ENCODE results near the gene MYCBP2. TPM values are rescaled to one million over a fixed set of nuclear protein-coding genes. Genes with fewer than 3 reads are reported as not detected.

The MYCBP2 gene
- total and polyA plus RNA-seq, 4 donors, result 12.1 to 86.4 (median 30.0) TPM

- WGBS, result 65% methylated on average over 5 of the region's 5 CpGs
Observed at GRCh38 chr13:77038907-77039480, 287.9 kb downstream of the MYCBP2 start.

GRCh38 chr13:77036279-77036678 is 290.6 kb downstream of the MYCBP2 start:
- Histone ChIP-seq H3K27ac (ENCODE audit: low read depth in 1 of 2, low read length in 2 of 2) (no peak overlapping the region), H3K9me3 (ENCODE audit: control insufficient read depth in 4 of 4, low read length in 3 of 4) (no peaks in the 10 kb centered on the region), H3K36me3 (ENCODE audit: control insufficient read depth in 4 of 4, insufficient read depth in 3 of 4, low read depth in 1 of 4, low read length in 3 of 4) (no peaks in the 10 kb centered on the region), H3K4me3 (ENCODE audit: low read depth in 1 of 3, low read length in 3 of 3) (no peak overlapping the region), H3K9ac (ENCODE audit: low read depth in 1 of 2, low read length in 2 of 2) (no peak overlapping the region), H3K4me1 (ENCODE audit: control insufficient read depth in 4 of 4, insufficient read depth in 4 of 4, low read length in 3 of 4) (no peaks in the 10 kb centered on the region), H3K27me3 (ENCODE audit: control insufficient read depth in 4 of 4, insufficient read depth in 4 of 4, low read length in 3 of 4) (no peaks in the 10 kb centered on the region)
- 98% methylated on average over 1 of the region's 1 CpG for WGBS
- TF ChIP-seq JUND (IDR thresholded peaks at IDR 0.05), result no peak
- TF ChIP-seq NR2F2 (IDR thresholded peaks at IDR 0.05), result no peak
- no peak for TF ChIP-seq TAF1 (conservative IDR thresholded peaks at IDR 0.05)
- no peak for TF ChIP-seq EGR1 (IDR thresholded peaks at IDR 0.05; ENCODE audit: low read depth in 2 of 2)
- no peak for TF ChIP-seq YY1 (IDR thresholded peaks at IDR 0.05)
- DNase-seq (ENCODE audit: low spot score), result no peak

More at GRCh38 chr13:77038907-77039480, 287.9 kb downstream of the MYCBP2 start:
- Histone ChIP-seq H3K36me3 (ENCODE audit: control insufficient read depth in 4 of 4, insufficient read depth in 3 of 4, low read depth in 1 of 4, low read length in 3 of 4) (peaks cover 0 to under 1% (median 0%) of the 10 kb centered on the region in 4 donors), H3K4me1 (ENCODE audit: control insufficient read depth in 4 of 4, insufficient read depth in 4 of 4, low read length in 3 of 4) (no peaks in the 10 kb centered on the region), H3K27ac (ENCODE audit: low read depth in 1 of 2, low read length in 2 of 2) (no peak overlapping the region), H3K9me3 (ENCODE audit: control insufficient read depth in 4 of 4, low read length in 3 of 4) (no peaks in the 10 kb centered on the region), H3K4me3 (ENCODE audit: low read depth in 1 of 3, low read length in 3 of 3) (no peak overlapping the region), H3K9ac (ENCODE audit: low read depth in 1 of 2, low read length in 2 of 2) (no peak overlapping the region), H3K27me3 (ENCODE audit: control insufficient read depth in 4 of 4, insufficient read depth in 4 of 4, low read length in 3 of 4) (no peaks in the 10 kb centered on the region)
- no peak for DNase-seq (ENCODE audit: low spot score)
- TF ChIP-seq HNF4G (IDR thresholded peaks at IDR 0.05) (no peak), EGR1 (IDR thresholded peaks at IDR 0.05; ENCODE audit: low read depth in 2 of 2) (no peak), TAF1 (conservative IDR thresholded peaks at IDR 0.05) (no peak), JUND (IDR thresholded peaks at IDR 0.05) (no peak), SP1 (IDR thresholded peaks at IDR 0.05) (no peak), ZBTB33 (IDR thresholded peaks at IDR 0.05) (no peak), RAD21 (IDR thresholded peaks at IDR 0.05) (no peak), HNF4A (conservative IDR thresholded peaks at IDR 0.05) (no peak), FOXA1 (IDR thresholded peaks at IDR 0.05) (no peak), CTCF (IDR thresholded peaks at IDR 0.05; ENCODE audit: low read depth, low read length, missing input control) (no peak), NR2F2 (IDR thresholded peaks at IDR 0.05) (no peak), ATF3 (IDR thresholded peaks at IDR 0.05) (no peak), MAX (IDR thresholded peaks at IDR 0.05) (no peak), YY1 (IDR thresholded peaks at IDR 0.05) (no peak)

- Histone ChIP-seq H3K4me3 (ENCODE audit: low read depth in 1 of 3, low read length in 3 of 3) (no peak overlapping the region), H3K9ac (ENCODE audit: low read depth in 1 of 2, low read length in 2 of 2) (no peak overlapping the region), H3K4me1 (ENCODE audit: control insufficient read depth in 4 of 4, insufficient read depth in 4 of 4, low read length in 3 of 4) (no peaks in the 10 kb centered on the region), H3K9me3 (ENCODE audit: control insufficient read depth in 4 of 4, low read length in 3 of 4) (no peaks in the 10 kb centered on the region), H3K27ac (ENCODE audit: low read depth in 1 of 2, low read length in 2 of 2) (no peak overlapping the region), H3K36me3 (ENCODE audit: control insufficient read depth in 4 of 4, insufficient read depth in 3 of 4, low read depth in 1 of 4, low read length in 3 of 4) (peaks cover 0 to 2% (median 0%) of the 10 kb centered on the region in 4 donors), H3K27me3 (ENCODE audit: control insufficient read depth in 4 of 4, insufficient read depth in 4 of 4, low read length in 3 of 4) (no peaks in the 10 kb centered on the region)
- 96% methylated on average over 5 of the region's 5 CpGs for WGBS
- DNase-seq (ENCODE audit: low spot score), result no peak
- no peak for TF ChIP-seq HNF4G (IDR thresholded peaks at IDR 0.05)
- no peak for TF ChIP-seq RXRA (IDR thresholded peaks at IDR 0.05)
- TF ChIP-seq TAF1 (conservative IDR thresholded peaks at IDR 0.05), result no peak
- TF ChIP-seq SP1 (IDR thresholded peaks at IDR 0.05), result no peak
- TF ChIP-seq JUND (IDR thresholded peaks at IDR 0.05), result no peak
- TF ChIP-seq MAX (IDR thresholded peaks at IDR 0.05), result no peak
- no peak for TF ChIP-seq GABPA (IDR thresholded peaks at IDR 0.05 in 1 of 2, conservative IDR thresholded peaks at IDR 0.05 in 1 of 2)
- no peak for TF ChIP-seq RAD21 (IDR thresholded peaks at IDR 0.05)
- TF ChIP-seq EGR1 (IDR thresholded peaks at IDR 0.05; ENCODE audit: low read depth in 2 of 2), result no peak
- no peak for TF ChIP-seq REST (IDR thresholded peaks at IDR 0.05)
- TF ChIP-seq YY1 (IDR thresholded peaks at IDR 0.05), result no peak
- no peak for TF ChIP-seq FOXA1 (IDR thresholded peaks at IDR 0.05)
Observed at GRCh38 chr13:77034881-77035280, 292.0 kb downstream of the MYCBP2 start.

All from liver (tissue), 9 donors.